DOHH2 (cell line): ENCODE data around the gene EFCAB14.

Source experiments
- H3F3A ChIP-seq: fragments of 200-600 bp; sonication (generic), shearing (Covaris generic); 2 replicates; pipeline ENCODE4 v1.6.0; 2016; ENCODE audit warnings: antibody characterized with exemption, mild to moderate bottlenecking; ENCODE audit not compliant: control insufficient read depth, insufficient read depth
- H3K27ac ChIP-seq: fragments of 200-600 bp; sonication (generic); 2 replicates; pipeline ENCODE4 v1.5.1; 2014; ENCODE audit warnings: low read depth, mild to moderate bottlenecking, low read length, moderate library complexity
- H3K27me3 ChIP-seq: fragments of 200-600 bp; sonication (generic); 2 replicates; pipeline ENCODE4 v1.6.1; 2014; ENCODE audit warnings: mild to moderate bottlenecking, low read length, mixed read lengths; ENCODE audit not compliant: control insufficient read depth
- H3K36me3 ChIP-seq: fragments of 200-600 bp; sonication (generic); 2 replicates; pipeline ENCODE4 v1.6.1; 2014; ENCODE audit warnings: mild to moderate bottlenecking, low read length, moderate library complexity, mixed read lengths; ENCODE audit not compliant: control insufficient read depth
- H3K4me1 ChIP-seq: fragments of 200-600 bp; sonication (generic); 2 replicates; pipeline ENCODE4 v1.6.1; 2014; ENCODE audit warnings: mild to moderate bottlenecking, low read length, mixed read lengths; ENCODE audit not compliant: control insufficient read depth
- H3K4me2 ChIP-seq: fragments of 200-600 bp; sonication (generic); 2 replicates; pipeline ENCODE4 v1.6.0; 2014; ENCODE audit warnings: mild to moderate bottlenecking, low read length, moderate library complexity
- H3K4me3 ChIP-seq: fragments of 200-600 bp; sonication (generic); 2 replicates; pipeline ENCODE4 v1.5.1; 2014; ENCODE audit warnings: mild to moderate bottlenecking, low read length, mixed read lengths
- H3K79me2 ChIP-seq: fragments of 200-600 bp; sonication (generic); 2 replicates; pipeline ENCODE4 v1.6.1; 2014; ENCODE audit warnings: mild to moderate bottlenecking, low read length, mixed read lengths; ENCODE audit not compliant: control insufficient read depth
- H3K9me2 ChIP-seq: fragments of 200-600 bp; sonication (generic); replicated peaks from 2 replicates; pipeline ENCODE4 v1.6.1; 2014; ENCODE audit warnings: mild to moderate bottlenecking, low read length, mixed read lengths; ENCODE audit not compliant: control insufficient read depth
- H3K9me3 ChIP-seq: fragments of 200-600 bp; sonication (generic); 2 replicates; pipeline ENCODE4 v1.6.1; 2014; ENCODE audit warnings: antibody characterized with exemption, low read length, mixed read lengths; ENCODE audit not compliant: control insufficient read depth, insufficient read depth
- H4K20me1 ChIP-seq: fragments of 200-600 bp; sonication (generic); 2 replicates; pipeline ENCODE4 v1.6.0; 2014; ENCODE audit warnings: low read depth, mild to moderate bottlenecking, antibody characterized with exemption, low read length, moderate library complexity; ENCODE audit not compliant: control insufficient read depth, insufficient read depth
- EZH2phosphoT487 ChIP-seq: fragments of 200-600 bp; sonication (generic); IDR thresholded peaks from 2 replicates; pipeline ENCODE4 v1.6.1; 2017; ENCODE audit warnings: borderline replicate concordance, mild to moderate bottlenecking, antibody characterized with exemption, low read length, moderate library complexity, mixed read lengths
- TF ChIP-seq, protein P1 (sequence below): fragments of 200-600 bp; sonication (generic); IDR thresholded peaks from one replicate; pipeline ENCODE4 v1.5.1; 2014; ENCODE audit warnings: antibody characterized with exemption, mild to moderate bottlenecking, low read depth, low read length; ENCODE audit not compliant: poor library complexity, severe bottlenecking

The EFCAB14 gene

DNA sequence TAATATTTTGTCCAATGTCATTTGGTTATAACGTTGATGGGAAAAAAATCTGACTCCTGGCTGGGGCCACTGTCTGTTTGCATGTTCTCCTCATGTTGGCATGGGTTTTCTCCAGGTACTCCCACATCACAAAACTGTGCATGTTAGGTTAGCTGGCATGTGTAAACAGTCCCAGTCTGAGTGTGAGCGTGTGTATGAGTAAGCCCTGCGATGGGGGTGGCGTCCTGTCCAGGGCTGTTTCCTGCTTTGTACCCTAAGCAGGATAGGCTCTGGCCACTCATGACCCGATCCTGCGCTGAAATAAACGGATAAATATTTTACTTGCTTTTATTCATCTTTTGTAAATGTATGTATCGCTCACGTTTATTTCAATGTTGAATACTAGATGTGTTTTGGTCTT lies 13.5 kb downstream of the EFCAB14 start:
- no peak overlapping the region for H3K4me3 ChIP-seq
- H3K4me1 ChIP-seq = no peaks in the 10 kb centered on the region
- H3K27ac ChIP-seq = no peak overlapping the region
- peaks cover 78% of the 10 kb centered on the region for H3K36me3 ChIP-seq
- no peaks in the 10 kb centered on the region for H3K27me3 ChIP-seq
- no peaks in the 10 kb centered on the region for H3F3A ChIP-seq
- no peaks in the 10 kb centered on the region for H3K9me3 ChIP-seq
- H3K79me2 ChIP-seq = peaks cover 11% of the 10 kb centered on the region; the same call in 1 of the 2 replicates
- no peak overlapping the region for H3K4me2 ChIP-seq
- no peaks in the 10 kb centered on the region for H4K20me1 ChIP-seq
- TF ChIP-seq, protein P1, sequence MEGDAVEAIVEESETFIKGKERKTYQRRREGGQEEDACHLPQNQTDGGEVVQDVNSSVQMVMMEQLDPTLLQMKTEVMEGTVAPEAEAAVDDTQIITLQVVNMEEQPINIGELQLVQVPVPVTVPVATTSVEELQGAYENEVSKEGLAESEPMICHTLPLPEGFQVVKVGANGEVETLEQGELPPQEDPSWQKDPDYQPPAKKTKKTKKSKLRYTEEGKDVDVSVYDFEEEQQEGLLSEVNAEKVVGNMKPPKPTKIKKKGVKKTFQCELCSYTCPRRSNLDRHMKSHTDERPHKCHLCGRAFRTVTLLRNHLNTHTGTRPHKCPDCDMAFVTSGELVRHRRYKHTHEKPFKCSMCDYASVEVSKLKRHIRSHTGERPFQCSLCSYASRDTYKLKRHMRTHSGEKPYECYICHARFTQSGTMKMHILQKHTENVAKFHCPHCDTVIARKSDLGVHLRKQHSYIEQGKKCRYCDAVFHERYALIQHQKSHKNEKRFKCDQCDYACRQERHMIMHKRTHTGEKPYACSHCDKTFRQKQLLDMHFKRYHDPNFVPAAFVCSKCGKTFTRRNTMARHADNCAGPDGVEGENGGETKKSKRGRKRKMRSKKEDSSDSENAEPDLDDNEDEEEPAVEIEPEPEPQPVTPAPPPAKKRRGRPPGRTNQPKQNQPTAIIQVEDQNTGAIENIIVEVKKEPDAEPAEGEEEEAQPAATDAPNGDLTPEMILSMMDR = no peak
- no peak for TF ChIP-seq EZH2phosphoT487
- no peaks in the 10 kb centered on the region for H3K9me2 ChIP-seq

DNA sequence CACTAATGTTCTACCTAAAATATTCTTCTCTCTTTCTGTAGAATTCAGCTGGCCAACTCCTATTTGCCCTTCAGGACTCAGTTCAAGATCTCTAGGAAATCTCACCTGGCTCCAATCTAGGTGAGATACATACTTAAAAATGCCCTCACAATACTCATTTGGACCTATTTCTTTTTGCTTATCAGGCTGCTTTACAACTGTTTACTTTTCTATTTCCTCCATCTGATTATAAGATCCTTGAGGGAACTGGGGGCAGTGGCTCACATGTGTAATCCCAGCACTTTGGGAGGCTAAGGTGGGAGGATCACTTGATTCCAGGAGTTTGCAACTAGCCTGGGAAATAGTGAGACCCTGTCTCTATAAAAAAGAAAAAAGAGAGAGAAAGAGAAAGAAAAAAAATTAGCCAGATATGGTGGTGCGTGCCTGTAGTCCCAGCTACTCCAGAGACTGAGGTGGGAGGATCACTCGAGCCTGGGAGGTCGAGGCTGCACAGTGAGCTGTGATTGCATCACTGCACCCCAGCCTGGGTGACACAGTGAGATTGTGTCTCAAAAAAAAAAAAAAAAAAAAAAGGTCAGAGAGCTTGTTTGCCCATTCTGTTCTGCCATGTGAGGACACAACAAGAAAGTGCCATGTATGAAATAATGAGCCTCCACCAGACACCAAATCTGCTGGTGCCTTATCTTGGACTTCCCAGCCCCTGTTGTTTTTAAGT lies 14.8 kb downstream of the EFCAB14 start:
- H4K20me1 ChIP-seq = no peaks in the 10 kb centered on the region
- no peaks in the 10 kb centered on the region for H3K27me3 ChIP-seq
- no peaks in the 10 kb centered on the region for H3K9me2 ChIP-seq
- TF ChIP-seq, protein P1 = no peak
- TF ChIP-seq EZH2phosphoT487 = no peak
- H3K27ac ChIP-seq = no peak overlapping the region
- no peak overlapping the region for H3K4me2 ChIP-seq
- no peak overlapping the region for H3K4me3 ChIP-seq
- H3K79me2 ChIP-seq = peaks cover 8% of the 10 kb centered on the region; the same call in 1 of the 2 replicates
- H3F3A ChIP-seq = no peaks in the 10 kb centered on the region
- no peaks in the 10 kb centered on the region for H3K4me1 ChIP-seq
- peaks cover 82% of the 10 kb centered on the region for H3K36me3 ChIP-seq
- no peaks in the 10 kb centered on the region for H3K9me3 ChIP-seq

DNA sequence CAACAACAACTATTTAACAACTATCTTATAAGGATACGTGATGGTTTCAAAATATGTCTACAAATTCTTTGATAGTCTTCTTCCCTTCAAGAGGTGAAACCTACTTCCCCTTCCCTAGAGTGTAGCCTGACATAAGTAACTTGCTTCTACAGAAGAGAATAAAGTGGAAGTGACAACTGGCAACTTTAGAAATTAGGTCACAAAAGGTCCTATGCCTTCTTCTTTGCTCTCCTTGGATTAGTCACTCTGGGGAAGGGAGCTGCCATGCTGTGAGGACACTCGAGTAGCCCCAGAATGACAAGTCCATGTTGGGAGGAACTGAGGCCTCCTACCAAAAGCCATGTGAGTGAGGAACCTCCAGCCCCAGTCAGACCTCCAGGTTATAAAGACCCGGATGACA lies 19.2 kb downstream of the EFCAB14 start:
- Histone ChIP-seq H3K4me1 (no peaks in the 10 kb centered on the region), H3F3A (no peaks in the 10 kb centered on the region), H4K20me1 (no peaks in the 10 kb centered on the region), H3K4me2 (no peak overlapping the region), H3K9me2 (no peaks in the 10 kb centered on the region), H3K36me3 (peaks cover 80% of the 10 kb centered on the region), H3K79me2 (peaks cover 8% of the 10 kb centered on the region; the same call in 1 of the 2 replicates), H3K27ac (no peak overlapping the region), H3K27me3 (no peaks in the 10 kb centered on the region), H3K4me3 (no peak overlapping the region), H3K9me3 (no peaks in the 10 kb centered on the region)
- no peak for TF ChIP-seq EZH2phosphoT487
- TF ChIP-seq, protein P1 = no peak
